ENCODE results near the gene STK32C. TPM values are rescaled to one million over a fixed set of nuclear protein-coding genes. Genes with fewer than 3 reads are reported as not detected.
"Not testable (repeated sequence)": the region's sequence is repeated elsewhere in the genome, so short reads cannot be mapped to it uniquely, and the experiment has no call there.

The STK32C gene
- total RNA-seq, 1 donor from 2014 or later, result 12.9 TPM

DNA sequence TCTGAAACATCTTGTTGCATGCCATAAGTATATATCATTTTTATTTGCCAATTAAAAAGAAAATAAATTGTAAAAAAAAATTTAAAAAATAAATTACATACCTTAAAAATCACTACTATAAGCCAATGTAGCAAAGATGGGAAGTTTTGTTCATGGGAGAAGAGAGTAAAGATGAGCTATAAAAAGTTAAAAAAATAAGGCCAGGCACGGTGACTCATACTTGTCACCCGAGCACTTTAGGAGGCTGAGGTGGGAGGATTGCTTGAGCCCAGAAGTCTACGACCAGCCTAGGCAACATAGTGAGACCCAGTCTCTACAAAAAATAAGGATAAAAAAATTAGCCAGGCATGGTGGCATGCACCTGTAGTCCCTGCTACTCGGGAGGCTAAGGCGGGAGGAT, 8.4 kb upstream of the STK32C start:
- Mint-ChIP-seq H3K36me3 (peaks cover 4% of the 10 kb centered on the region), H3K9me3 (peaks cover 4% of the 10 kb centered on the region), H3K27me3 (peaks cover 18% of the 10 kb centered on the region), H3K4me3 (no peak overlapping the region), H3K4me1 (ENCODE audit: unreplicated experiment) (peaks cover 7% of the 10 kb centered on the region), H3K27ac (no peak overlapping the region)
- no peak for DNase-seq (ENCODE audit: extremely low spot score, unreplicated experiment)
- TF ChIP-seq, protein P1, sequence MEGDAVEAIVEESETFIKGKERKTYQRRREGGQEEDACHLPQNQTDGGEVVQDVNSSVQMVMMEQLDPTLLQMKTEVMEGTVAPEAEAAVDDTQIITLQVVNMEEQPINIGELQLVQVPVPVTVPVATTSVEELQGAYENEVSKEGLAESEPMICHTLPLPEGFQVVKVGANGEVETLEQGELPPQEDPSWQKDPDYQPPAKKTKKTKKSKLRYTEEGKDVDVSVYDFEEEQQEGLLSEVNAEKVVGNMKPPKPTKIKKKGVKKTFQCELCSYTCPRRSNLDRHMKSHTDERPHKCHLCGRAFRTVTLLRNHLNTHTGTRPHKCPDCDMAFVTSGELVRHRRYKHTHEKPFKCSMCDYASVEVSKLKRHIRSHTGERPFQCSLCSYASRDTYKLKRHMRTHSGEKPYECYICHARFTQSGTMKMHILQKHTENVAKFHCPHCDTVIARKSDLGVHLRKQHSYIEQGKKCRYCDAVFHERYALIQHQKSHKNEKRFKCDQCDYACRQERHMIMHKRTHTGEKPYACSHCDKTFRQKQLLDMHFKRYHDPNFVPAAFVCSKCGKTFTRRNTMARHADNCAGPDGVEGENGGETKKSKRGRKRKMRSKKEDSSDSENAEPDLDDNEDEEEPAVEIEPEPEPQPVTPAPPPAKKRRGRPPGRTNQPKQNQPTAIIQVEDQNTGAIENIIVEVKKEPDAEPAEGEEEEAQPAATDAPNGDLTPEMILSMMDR (conservative IDR thresholded peaks at IDR 0.05), result no peak

GRCh38 chr10:132314881-132315280, 7.1 kb upstream of the STK32C start:
- not testable (repeated sequence) for H3K4me3 Mint-ChIP-seq; DNase-seq (ENCODE audit: extremely low spot score, unreplicated experiment); H3K9me3 Mint-ChIP-seq; H3K36me3 Mint-ChIP-seq; H3K27ac Mint-ChIP-seq; H3K4me1 Mint-ChIP-seq (ENCODE audit: unreplicated experiment)
- H3K27me3 Mint-ChIP-seq, result peaks cover 30% of the 10 kb centered on the region

DNA sequence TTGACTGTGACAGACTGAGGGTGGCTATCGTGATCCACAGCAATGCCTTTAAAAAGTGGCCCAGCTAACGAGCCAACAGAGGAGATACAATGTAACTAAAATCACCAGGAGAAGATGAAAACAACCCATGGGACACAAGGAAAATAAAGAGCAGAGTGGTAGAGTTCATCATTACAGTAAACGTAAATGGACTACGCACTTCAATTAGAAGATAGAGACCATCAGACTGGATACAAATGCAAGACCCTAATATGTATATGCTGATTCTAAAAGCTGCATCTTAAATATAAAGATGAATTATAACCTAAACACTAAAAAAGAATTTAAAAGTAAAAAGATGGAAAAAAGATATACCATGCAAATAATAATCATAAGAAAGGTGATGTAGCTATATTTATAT, 6.6 kb upstream of the STK32C start:
- peaks cover 3% of the 10 kb centered on the region for H3K4me1 Mint-ChIP-seq (ENCODE audit: unreplicated experiment)
- H3K27me3 Mint-ChIP-seq, result peaks cover 36% of the 10 kb centered on the region
- H3K4me3 Mint-ChIP-seq, result no peak overlapping the region
- H3K27ac Mint-ChIP-seq, result no peak overlapping the region
- TF ChIP-seq, protein P1 (conservative IDR thresholded peaks at IDR 0.05), result no peak
- peaks cover 4% of the 10 kb centered on the region for H3K36me3 Mint-ChIP-seq
- no peak for DNase-seq (ENCODE audit: extremely low spot score, unreplicated experiment)
- peaks cover 4% of the 10 kb centered on the region for H3K9me3 Mint-ChIP-seq

DNA sequence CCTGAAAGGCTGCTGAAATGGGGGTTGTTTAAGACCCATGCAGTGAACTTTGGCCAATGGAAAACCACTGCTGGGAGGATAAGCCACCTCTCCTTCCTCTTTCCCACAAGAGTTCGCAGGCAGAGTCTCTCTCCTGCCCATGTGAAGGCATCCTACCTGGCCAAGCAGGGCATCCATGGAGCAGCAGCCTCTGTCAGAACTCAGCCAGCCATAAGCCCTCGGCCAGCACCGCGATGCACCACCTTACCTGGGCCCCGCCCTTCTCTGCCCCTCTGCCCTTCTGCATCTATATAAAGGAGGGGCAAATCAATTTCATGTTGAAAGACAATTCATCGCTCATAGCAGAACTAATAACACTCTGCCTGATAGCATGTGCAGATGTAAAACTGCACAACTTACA, 6.1 kb upstream of the STK32C start:
- TF ChIP-seq, protein P1 (conservative IDR thresholded peaks at IDR 0.05), result no peak
- DNase-seq (ENCODE audit: extremely low spot score, unreplicated experiment), result no peak
- peaks cover 40% of the 10 kb centered on the region for H3K27me3 Mint-ChIP-seq

DNA sequence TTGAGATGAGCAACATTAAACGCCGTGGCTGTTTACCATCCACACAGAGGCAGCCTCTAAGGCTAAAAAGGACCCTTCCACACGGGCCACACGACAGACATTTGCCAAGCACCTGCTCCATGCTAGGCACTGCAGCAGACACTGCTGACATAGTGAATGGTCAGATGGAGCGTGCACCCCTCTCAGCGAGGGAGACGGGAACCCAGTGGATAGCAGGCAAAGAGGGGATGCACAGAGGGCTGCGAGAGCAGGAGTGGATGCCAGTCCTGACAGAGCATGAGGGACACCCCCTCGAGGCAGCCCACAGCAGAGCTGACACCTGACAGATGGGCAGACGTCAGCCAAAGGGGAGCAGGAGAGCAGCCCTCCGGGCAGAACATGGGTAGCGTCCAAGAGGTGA, 5.6 kb upstream of the STK32C start:
- Mint-ChIP-seq H3K4me3 (no peak overlapping the region), H3K36me3 (peaks cover 4% of the 10 kb centered on the region), H3K27ac (no peak overlapping the region), H3K9me3 (peaks cover 4% of the 10 kb centered on the region), H3K4me1 (ENCODE audit: unreplicated experiment) (peaks cover 3% of the 10 kb centered on the region), H3K27me3 (peaks cover 42% of the 10 kb centered on the region)
- TF ChIP-seq, protein P1 (conservative IDR thresholded peaks at IDR 0.05), result no peak
- DNase-seq (ENCODE audit: extremely low spot score, unreplicated experiment), result no peak

More for the DNA sequence above, 6.1 kb upstream of the STK32C start:
- no peak overlapping the region for H3K27ac Mint-ChIP-seq
- no peak overlapping the region for H3K4me3 Mint-ChIP-seq
- H3K4me1 Mint-ChIP-seq (ENCODE audit: unreplicated experiment), result peaks cover 3% of the 10 kb centered on the region
- peaks cover 4% of the 10 kb centered on the region for H3K9me3 Mint-ChIP-seq
- peaks cover 4% of the 10 kb centered on the region for H3K36me3 Mint-ChIP-seq

- peaks cover 3% of the 10 kb centered on the region for H3K4me1 Mint-ChIP-seq (ENCODE audit: unreplicated experiment)
- peaks cover 48% of the 10 kb centered on the region for H3K27me3 Mint-ChIP-seq
- TF ChIP-seq, protein P1 (conservative IDR thresholded peaks at IDR 0.05), result no peak
- peaks cover 4% of the 10 kb centered on the region for H3K36me3 Mint-ChIP-seq
- no peak for DNase-seq (ENCODE audit: extremely low spot score, unreplicated experiment)
- no peak overlapping the region for H3K4me3 Mint-ChIP-seq
- peaks cover 4% of the 10 kb centered on the region for H3K9me3 Mint-ChIP-seq
- no peak overlapping the region for H3K27ac Mint-ChIP-seq
Observed at GRCh38 chr10:132311338-132311939, 3.7 kb upstream of the STK32C start.
